GM19397 (cell line): Measurements from ENCODE around the gene FAM174B.

ENCODE experiments used
- ATAC-seq: cut with Tn5 transposase; IDR thresholded peaks from one replicate; pipeline ENCODE4 v1.9.1; 2021; ENCODE audit warnings: mild to moderate bottlenecking, moderate library complexity; ENCODE audit not compliant: unreplicated experiment

FAM174B gene

GRCh38 chr15:92602267-92602593 lies 53.3 kb downstream of the FAM174B start:
- no peak for ATAC-seq

- no peak for ATAC-seq
Measured at GRCh38 chr15:92601592-92602266, 53.8 kb downstream of the FAM174B start.

- ATAC-seq, result no peak
Measured at GRCh38 chr15:92600856-92601255, 54.7 kb downstream of the FAM174B start.

- ATAC-seq, result no peak
Measured at GRCh38 chr15:92599394-92599970, 56.1 kb downstream of the FAM174B start.

- no peak for ATAC-seq
Measured at GRCh38 chr15:92597548-92597947, 58.0 kb downstream of the FAM174B start.

GRCh38 chr15:92596623-92597022 lies 59.0 kb downstream of the FAM174B start:
- ATAC-seq, result no peak

GRCh38 chr15:92595506-92596381 lies 59.8 kb downstream of the FAM174B start:
- no peak for ATAC-seq

- ATAC-seq, result no peak
Measured at GRCh38 chr15:92591275-92591674, 64.3 kb downstream of the FAM174B start.

GRCh38 chr15:92586966-92587365 lies 68.6 kb downstream of the FAM174B start:
- ATAC-seq, result no peak

- ATAC-seq, result no peak
Measured at GRCh38 chr15:92586383-92586942, 69.1 kb downstream of the FAM174B start.

- ATAC-seq, result no peak
Measured at GRCh38 chr15:92584105-92584504, 71.5 kb downstream of the FAM174B start.

GRCh38 chr15:92583096-92584034 lies 72.2 kb downstream of the FAM174B start:
- ATAC-seq, result no peak

- ATAC-seq, result no peak
Measured at GRCh38 chr15:92582206-92582605, 73.4 kb downstream of the FAM174B start.

GRCh38 chr15:92580933-92581445 lies 74.6 kb downstream of the FAM174B start:
- no peak for ATAC-seq

- no peak for ATAC-seq
Measured at GRCh38 chr15:92580521-92580920, 75.1 kb downstream of the FAM174B start.

- ATAC-seq, result no peak
Measured at GRCh38 chr15:92579931-92580470, 75.6 kb downstream of the FAM174B start.

GRCh38 chr15:92579486-92579885 lies 76.1 kb downstream of the FAM174B start:
- no peak for ATAC-seq

- ATAC-seq, result no peak
Measured at GRCh38 chr15:92578096-92578835, 77.3 kb downstream of the FAM174B start.

GRCh38 chr15:92576597-92577200 lies 78.9 kb downstream of the FAM174B start:
- ATAC-seq, result no peak
